ENCODE results near the gene ATP1A1. TPM values are rescaled to one million over a fixed set of nuclear protein-coding genes. Genes with fewer than 3 reads are reported as not detected.

The ATP1A1 gene
- total RNA-seq, 1 donor from 2014 or later = 123 TPM

- Histone ChIP-seq H3K36me3 (ENCODE audit: control insufficient read depth, insufficient read depth, low read length) (no peaks in the 10 kb centered on the region), H3K27me3 (ENCODE audit: control insufficient read depth, insufficient read depth, low read length) (no peaks in the 10 kb centered on the region), H3K4me3 (ENCODE audit: low read depth, low read length) (no peak overlapping the region)
- peak; percentile 49 for DNase-seq (ENCODE audit: low read depth)
- no peak for TF ChIP-seq CTCF (IDR thresholded peaks at IDR 0.05; ENCODE audit: insufficient read depth, low read length, severe bottlenecking)
- no peak for FAIRE-seq
Measured at GRCh38 chr1:116448785-116449385, 75.8 kb downstream of the ATP1A1 start.

- Histone ChIP-seq H3K27me3 (ENCODE audit: control insufficient read depth, insufficient read depth, low read length) (no peaks in the 10 kb centered on the region), H3K36me3 (ENCODE audit: control insufficient read depth, insufficient read depth, low read length) (no peaks in the 10 kb centered on the region), H3K4me3 (ENCODE audit: low read depth, low read length) (no peak overlapping the region)
- TF ChIP-seq CTCF (IDR thresholded peaks at IDR 0.05; ENCODE audit: insufficient read depth, low read length, severe bottlenecking) = no peak
- FAIRE-seq (no peak), DNase-seq (ENCODE audit: low read depth) (no peak)
Measured at GRCh38 chr1:116449578-116449977, 76.5 kb downstream of the ATP1A1 start.

- TF ChIP-seq CTCF (IDR thresholded peaks at IDR 0.05; ENCODE audit: insufficient read depth, low read length, severe bottlenecking) = no peak
- Histone ChIP-seq H3K36me3 (ENCODE audit: control insufficient read depth, insufficient read depth, low read length) (no peaks in the 10 kb centered on the region), H3K27me3 (ENCODE audit: control insufficient read depth, insufficient read depth, low read length) (no peaks in the 10 kb centered on the region), H3K4me3 (ENCODE audit: low read depth, low read length) (no peak overlapping the region)
- FAIRE-seq = peak; percentile 32
- DNase-seq (ENCODE audit: low read depth) = no peak
Measured at GRCh38 chr1:116451702-116452101, 78.7 kb downstream of the ATP1A1 start.

- FAIRE-seq = no peak
- TF ChIP-seq CTCF (IDR thresholded peaks at IDR 0.05; ENCODE audit: insufficient read depth, low read length, severe bottlenecking) = no peak
Measured at GRCh38 chr1:116453481-116453880, 80.4 kb downstream of the ATP1A1 start.

GRCh38 chr1:116453906-116454305, 80.9 kb downstream of the ATP1A1 start:
- FAIRE-seq = no peak
- Histone ChIP-seq H3K36me3 (ENCODE audit: control insufficient read depth, insufficient read depth, low read length) (no peaks in the 10 kb centered on the region), H3K27me3 (ENCODE audit: control insufficient read depth, insufficient read depth, low read length) (no peaks in the 10 kb centered on the region), H3K4me3 (ENCODE audit: low read depth, low read length) (no peak overlapping the region)
- TF ChIP-seq CTCF (IDR thresholded peaks at IDR 0.05; ENCODE audit: insufficient read depth, low read length, severe bottlenecking) = no peak
- no peak for DNase-seq (ENCODE audit: low read depth)

More at GRCh38 chr1:116453481-116453880, 80.4 kb downstream of the ATP1A1 start:
- Histone ChIP-seq H3K27me3 (ENCODE audit: control insufficient read depth, insufficient read depth, low read length) (no peaks in the 10 kb centered on the region), H3K36me3 (ENCODE audit: control insufficient read depth, insufficient read depth, low read length) (no peaks in the 10 kb centered on the region), H3K4me3 (ENCODE audit: low read depth, low read length) (no peak overlapping the region)
- no peak for DNase-seq (ENCODE audit: low read depth)

Other genes with a start within 250 kb of the ATP1A1 start
- gene CD58, start 197.8 kb downstream of the ATP1A1 start, total RNA-seq = 18.2 and 25.2 TPM in 2 replicates

All from bronchial epithelial cell (primary cell).